Suprapubic skin (tissue), 4 donors: ENCODE data around the gene CNTROB.

Experiments used
- EP300 ChIP-seq: sonication (generic); formaldehyde crosslinking; IDR thresholded peaks from one replicate; pipeline ENCODE4 v1.6.1; 2017; ENCODE audit warnings: antibody characterized with exemption
- POLR2A ChIP-seq, 2 donors: fragments of 450-650 bp; IDR thresholded peaks; one replicate each; pipeline ENCODE4 v1.6.1; 2017; ENCODE audit warnings: antibody characterized with exemption in 2 of 2, mild to moderate bottlenecking in 2 of 2, moderate library complexity in 2 of 2
- POLR2AphosphoS5 ChIP-seq, 3 donors: sonication (generic); formaldehyde crosslinking; IDR thresholded peaks; one replicate each; pipeline ENCODE4 v1.6.1; 2017; ENCODE audit warnings: antibody characterized with exemption in 3 of 3
- TF ChIP-seq, protein P1 (sequence below), 2 donors: fragments of 200-600 bp in 1 of 2; fragments of 450-650 bp in 1 of 2; sonication (generic) in 1 of 2; IDR thresholded peaks; one replicate each; pipeline ENCODE4 v1.5.1; 2016 to 2019; ENCODE audit warnings: antibody characterized with exemption in 2 of 2, mild to moderate bottlenecking in 1 of 2, moderate library complexity in 1 of 2

DNA sequence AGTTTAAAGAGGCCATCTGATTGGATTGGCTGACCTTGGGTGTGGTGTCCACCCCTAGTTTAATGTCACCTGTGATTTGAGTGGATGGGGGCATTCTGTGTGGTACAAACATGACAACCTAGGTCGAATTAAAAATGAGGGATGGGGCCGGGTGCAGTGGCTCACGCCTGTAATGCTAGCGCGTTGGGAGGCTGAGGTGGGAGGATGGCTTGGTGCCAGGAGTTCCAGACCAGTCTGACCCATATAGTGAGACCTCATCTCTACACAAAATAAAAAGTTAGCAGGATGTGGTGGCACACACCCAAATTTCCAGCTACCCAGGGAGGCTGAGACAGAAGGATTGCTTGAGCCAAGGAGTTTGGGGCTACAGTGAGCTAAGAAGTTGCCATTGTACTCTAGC lies 14.4 kb downstream of the CNTROB start:
- TF ChIP-seq POLR2AphosphoS5 (IDR thresholded peaks at IDR 0.05) (no peak), POLR2A (IDR thresholded peaks at IDR 0.05) (no peak), EP300 (no peak)
- TF ChIP-seq, protein P1, sequence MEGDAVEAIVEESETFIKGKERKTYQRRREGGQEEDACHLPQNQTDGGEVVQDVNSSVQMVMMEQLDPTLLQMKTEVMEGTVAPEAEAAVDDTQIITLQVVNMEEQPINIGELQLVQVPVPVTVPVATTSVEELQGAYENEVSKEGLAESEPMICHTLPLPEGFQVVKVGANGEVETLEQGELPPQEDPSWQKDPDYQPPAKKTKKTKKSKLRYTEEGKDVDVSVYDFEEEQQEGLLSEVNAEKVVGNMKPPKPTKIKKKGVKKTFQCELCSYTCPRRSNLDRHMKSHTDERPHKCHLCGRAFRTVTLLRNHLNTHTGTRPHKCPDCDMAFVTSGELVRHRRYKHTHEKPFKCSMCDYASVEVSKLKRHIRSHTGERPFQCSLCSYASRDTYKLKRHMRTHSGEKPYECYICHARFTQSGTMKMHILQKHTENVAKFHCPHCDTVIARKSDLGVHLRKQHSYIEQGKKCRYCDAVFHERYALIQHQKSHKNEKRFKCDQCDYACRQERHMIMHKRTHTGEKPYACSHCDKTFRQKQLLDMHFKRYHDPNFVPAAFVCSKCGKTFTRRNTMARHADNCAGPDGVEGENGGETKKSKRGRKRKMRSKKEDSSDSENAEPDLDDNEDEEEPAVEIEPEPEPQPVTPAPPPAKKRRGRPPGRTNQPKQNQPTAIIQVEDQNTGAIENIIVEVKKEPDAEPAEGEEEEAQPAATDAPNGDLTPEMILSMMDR (IDR thresholded peaks at IDR 0.05), result no peak
